HepG2 (cell line): Measurements from ENCODE around the gene LOX. TPM values are rescaled to one million over a fixed set of nuclear protein-coding genes. Genes with fewer than 3 reads are reported as not detected.
A peak's percentile ranks its signal among the peaks of the same experiment; 100 is the strongest.

Experiments
- ARID5B ChIP-seq: IDR thresholded peaks from 2 replicates; pipeline ENCODE4 v1.4.0; 2020; ENCODE audit warnings: mild to moderate bottlenecking, missing genetic modification reagents
- ASH2L ChIP-seq: fragments of 300-600, 200-600 bp; sonication (generic); IDR thresholded peaks from 2 replicates; pipeline ENCODE4 v1.7.0; 2017; ENCODE audit warnings: low read depth, mild to moderate bottlenecking, moderate library complexity, mixed read lengths, low read length; ENCODE audit not compliant: insufficient read length
- IRX3 ChIP-seq: sonication (generic); formaldehyde crosslinking; IDR thresholded peaks from 2 replicates; pipeline ENCODE4 v1.8.1; 2023; ENCODE audit warnings: mild to moderate bottlenecking, low read depth, missing genetic modification reagents, borderline replicate concordance
- PRDM10 ChIP-seq: sonication (generic); formaldehyde crosslinking; IDR thresholded peaks from 2 replicates; pipeline ENCODE4 v1.4.0; 2020; ENCODE audit warnings: low read depth, missing genetic modification reagents
- ZBTB40 ChIP-seq, 2 experiments: fragments of 450-650 bp in 1 of 2; sonication (generic) in 1 of 2; formaldehyde crosslinking in 1 of 2; IDR thresholded peaks; 2 replicates each; pipeline versions ENCODE4 v1.6.1 to v1.8.0; 2016 to 2022; ENCODE audit warnings: antibody characterized with exemption in 1 of 2, mild to moderate bottlenecking in 1 of 2, missing genetic modification reagents in 1 of 2
- ZNF331 ChIP-seq: sonication (generic); formaldehyde crosslinking; IDR thresholded peaks from 2 replicates; pipeline ENCODE4 v1.4.0; 2020; ENCODE audit warnings: missing genetic modification reagents
- ZUFSP ChIP-seq: sonication (generic); formaldehyde crosslinking; IDR thresholded peaks from 2 replicates; pipeline ENCODE4 v1.9.0; 2021; ENCODE audit warnings: missing genetic modification reagents, mild to moderate bottlenecking, borderline replicate concordance
- polyA plus RNA-seq, 8 experiments: library from polyadenylated mRNA; depleted of rRNA in 3 of 8; stranded (reverse) in 7 of 8; unstranded in 1 of 8; fragments of >200 nt; fragmentation: Illumina TruSeq in 4 of 8; extraction: Trizol in 4 of 8; gene quantifications; 2 replicates each; pipeline versions ENCODE4 v1.2.1 to v1.2.3, GENCODE V29; 2011 to 2016; ENCODE audit warnings: low read depth in 4 of 8, missing spikeins in 1 of 8, mixed read lengths in 1 of 8; ENCODE audit not compliant: insufficient read depth in 1 of 8
- total RNA-seq, 5 experiments: library from RNA; depleted of rRNA; stranded (reverse); fragments of >200 nt; fragmentation: Illumina TruSeq; extraction: Trizol; gene quantifications; 2 replicates each; pipeline ENCODE4 v1.2.3, GENCODE V29; 2016; ENCODE audit warnings: low read depth in 1 of 5

The LOX gene
- total and polyA plus RNA-seq, 2 of the 13 experiments (the other 11 are each of a cell fraction or from before 2014, with no cell fraction given), result 0.73 to 173 TPM

GRCh38 chr5:122076669-122077365 is 1.2 kb downstream of the LOX start (continued):
- TF ChIP-seq ZBTB40 (IDR thresholded peaks at IDR 0.05) (no peak), ZBTB40 (CRISPR knock-in tag; IDR thresholded peaks at IDR 0.05) (no peak), IRX3 (CRISPR knock-in tag) (peak; percentile 10; the same call in 1 of the 2 replicates), ASH2L (peak; percentile 19), PRDM10 (CRISPR knock-in tag) (0 out of 2 replicates have a peak, but pooled peaks have one; percentile 47), ZNF331 (CRISPR knock-in tag) (0 out of 2 replicates have a peak, but pooled peaks have one; percentile 12), ARID5B (CRISPR knock-in tag) (peak; percentile 49; the same call in 1 of the 2 replicates), ZUFSP (CRISPR knock-in tag) (no peak)
